GM19043 (cell line): ENCODE measurements around the gene CD200.

Source experiments
- ATAC-seq: cut with Tn5 transposase; IDR thresholded peaks from one replicate; pipeline ENCODE4 v1.9.1; 2021; ENCODE audit warnings: low read depth; ENCODE audit not compliant: unreplicated experiment

The CD200 gene

DNA sequence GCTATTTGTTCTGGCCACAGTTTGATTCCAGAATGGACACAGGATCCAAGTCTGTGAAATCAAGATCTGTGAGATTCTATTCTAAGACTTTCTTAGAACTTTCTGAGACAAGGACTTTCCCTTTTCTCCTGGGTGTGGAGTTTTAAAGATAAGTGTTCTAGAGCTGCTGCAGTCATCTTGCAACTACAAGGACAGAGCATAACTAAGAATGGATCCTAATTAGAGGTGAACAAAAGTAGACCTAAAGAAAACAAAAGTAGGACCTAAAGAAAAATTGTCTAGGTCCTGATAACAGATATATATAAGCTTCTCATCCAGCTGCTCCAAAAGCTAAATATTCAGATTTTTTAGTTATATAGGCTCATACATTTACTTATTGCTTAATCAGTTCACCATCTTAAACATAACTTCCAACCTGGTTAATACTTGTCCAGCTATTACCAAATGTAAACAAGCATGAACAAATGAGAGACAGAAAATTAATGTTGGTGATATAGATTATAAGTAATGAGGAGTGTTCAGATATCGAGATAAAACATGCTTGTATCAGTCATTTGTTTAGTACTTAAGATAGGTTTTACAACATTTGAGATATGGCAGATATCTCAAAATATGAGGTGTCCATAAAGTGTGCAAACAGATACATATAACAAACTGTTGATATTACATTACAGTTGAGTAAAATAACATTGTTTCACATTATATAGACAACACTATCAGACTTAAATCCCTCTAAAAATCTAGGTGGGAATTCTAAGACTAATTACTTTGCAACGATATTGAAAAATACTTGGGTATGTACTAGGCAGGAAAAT is 75.1 kb downstream of the CD200 start:
- ATAC-seq: no peak

DNA sequence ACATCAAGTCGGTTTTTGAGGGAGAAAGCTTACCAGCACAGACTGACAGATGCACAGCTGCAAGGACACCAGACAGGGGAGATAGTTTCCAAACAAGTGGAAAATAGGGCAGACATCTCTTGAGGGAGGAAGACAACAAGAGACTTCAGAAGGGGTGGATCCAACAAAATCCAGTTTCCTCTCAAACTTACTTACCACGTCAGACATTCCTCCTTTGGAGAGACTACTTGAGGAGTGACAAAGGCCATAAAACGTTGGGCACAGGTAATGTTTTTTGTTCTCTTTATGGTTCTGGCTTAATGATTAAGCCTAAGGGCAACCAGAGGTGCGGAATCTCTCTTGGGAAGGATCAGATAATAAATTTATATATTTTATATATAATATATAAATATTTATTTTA is 76.1 kb downstream of the CD200 start:
- ATAC-seq: no peak

DNA sequence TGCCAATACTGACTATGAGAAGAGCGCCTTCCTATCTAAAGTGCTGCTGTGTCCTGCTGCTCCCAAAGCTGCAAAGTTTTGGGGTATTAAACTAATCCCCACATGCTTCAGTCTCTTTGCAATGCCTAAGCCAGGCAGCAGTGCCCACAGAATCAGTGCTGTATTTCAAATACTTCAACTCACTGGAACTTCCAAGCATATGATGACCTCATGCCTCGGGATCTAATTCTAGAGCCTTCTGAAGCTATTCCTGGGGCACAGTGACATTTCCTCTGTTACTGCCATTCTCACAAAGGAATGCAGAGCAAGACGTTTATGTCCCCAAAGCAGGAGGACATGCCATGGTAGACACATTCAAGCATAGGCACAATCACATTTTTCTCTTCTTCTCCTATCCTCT is 78.5 kb downstream of the CD200 start:
- no peak for ATAC-seq
